NOMO-1 treated with DMSO at 0.1 percent for 48 hours (cell line): ENCODE data around the gene CHRM1.

Experiments used
- DNase-seq: peaks from one replicate; lab custom pipeline; 2025; ENCODE audit not compliant: unreplicated experiment; lab: John Stamatoyannopoulos, UW

CHRM1 gene

DNA sequence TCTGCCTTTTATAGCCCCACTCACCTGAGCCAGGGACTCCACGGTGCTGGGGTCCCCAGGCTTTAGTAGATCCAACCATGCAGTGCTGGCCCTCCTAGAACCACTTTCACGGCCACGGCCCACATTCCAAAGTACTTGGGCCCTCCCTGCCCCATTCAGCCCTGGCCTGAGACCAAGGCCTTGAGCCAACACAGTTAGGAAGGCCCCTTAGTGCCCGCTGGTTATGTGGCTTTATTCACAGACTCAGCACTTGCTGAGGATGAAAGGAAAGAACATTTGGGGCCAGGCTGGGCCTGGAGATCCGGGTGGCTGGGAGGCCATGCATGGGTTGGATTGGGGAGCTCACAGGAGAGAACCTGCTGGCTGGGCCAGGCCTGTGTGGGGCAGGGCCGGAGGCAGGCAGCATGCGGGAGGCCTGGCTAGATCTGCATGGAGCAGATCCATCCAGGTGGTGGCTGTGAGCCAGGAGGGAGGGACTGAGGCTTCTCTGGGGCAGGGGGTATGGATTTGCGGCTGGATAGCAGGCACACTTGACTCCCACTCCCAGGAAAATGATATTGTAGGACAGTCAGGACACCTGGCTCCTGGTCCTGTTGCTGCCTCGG is 12.6 kb downstream of the CHRM1 start:
- DNase-seq = no peak

DNA sequence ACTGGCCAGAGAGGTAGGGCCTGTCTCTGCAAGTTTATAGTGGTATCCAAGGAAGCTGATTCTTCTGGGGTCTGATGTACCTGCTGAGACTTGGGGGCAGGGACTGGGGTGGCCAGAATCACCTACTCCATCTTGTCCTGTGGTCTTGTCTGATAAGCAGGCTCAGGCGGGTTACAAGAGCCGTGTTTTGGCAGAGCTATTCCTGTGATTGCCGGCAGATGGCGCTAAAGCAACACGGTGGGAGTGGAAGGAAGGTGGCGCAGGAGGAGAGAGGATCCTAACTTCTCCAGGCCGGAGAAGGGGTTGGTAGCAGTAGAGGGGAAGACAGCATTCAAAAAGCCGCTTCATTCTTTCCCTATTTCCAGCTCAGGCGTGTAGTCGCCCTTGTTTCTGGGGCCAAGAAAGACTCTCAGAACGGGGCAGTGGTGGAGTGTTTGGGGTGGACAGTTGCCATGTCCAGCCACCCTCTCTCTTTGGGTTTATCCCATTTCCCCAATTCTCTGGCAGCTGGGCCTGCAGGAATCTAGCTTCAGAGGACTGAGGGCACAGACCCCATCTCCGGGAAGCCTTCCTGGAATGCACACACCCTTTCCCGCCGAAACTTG is 15.1 kb downstream of the CHRM1 start:
- DNase-seq = peak; percentile 62

DNA sequence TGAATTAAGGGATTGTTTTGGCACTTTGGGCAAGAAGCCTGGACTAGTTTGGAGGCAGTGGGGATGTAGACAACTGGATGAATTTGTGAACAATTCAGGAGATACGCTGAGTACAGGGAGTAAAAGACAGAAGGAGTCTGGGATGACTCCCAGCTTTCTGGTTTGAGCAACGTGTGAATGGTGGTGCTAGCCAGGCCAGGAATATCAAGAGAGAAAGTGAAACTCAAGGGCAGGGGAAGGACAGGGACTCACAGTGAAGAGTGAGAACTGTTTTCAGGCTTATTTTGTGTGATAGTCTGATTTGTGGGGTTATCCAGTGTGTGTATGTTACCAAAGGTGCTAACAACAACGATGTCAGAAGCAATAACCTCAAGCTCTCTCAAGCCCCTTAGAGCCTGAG is 15.9 kb downstream of the CHRM1 start:
- no peak for DNase-seq

DNA sequence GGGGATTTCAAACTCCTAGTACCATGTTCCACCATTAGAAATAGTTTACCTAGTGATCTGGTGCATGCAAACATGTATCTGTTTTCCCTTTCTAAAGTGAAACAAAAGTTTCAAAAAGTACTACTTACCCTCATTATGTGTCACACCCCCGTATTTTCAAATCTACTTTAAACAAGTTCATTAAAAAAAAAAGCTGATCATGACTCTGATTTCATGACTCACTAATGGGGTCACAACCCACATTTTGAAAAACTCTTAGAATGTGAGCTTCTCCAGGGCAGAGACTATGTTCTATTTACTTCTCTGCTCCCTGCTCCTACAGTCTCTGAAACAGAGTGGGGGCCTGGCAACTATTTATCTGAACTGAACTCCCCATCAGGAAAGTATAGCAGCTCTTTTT is 18.2 kb downstream of the CHRM1 start:
- no peak for DNase-seq

DNA sequence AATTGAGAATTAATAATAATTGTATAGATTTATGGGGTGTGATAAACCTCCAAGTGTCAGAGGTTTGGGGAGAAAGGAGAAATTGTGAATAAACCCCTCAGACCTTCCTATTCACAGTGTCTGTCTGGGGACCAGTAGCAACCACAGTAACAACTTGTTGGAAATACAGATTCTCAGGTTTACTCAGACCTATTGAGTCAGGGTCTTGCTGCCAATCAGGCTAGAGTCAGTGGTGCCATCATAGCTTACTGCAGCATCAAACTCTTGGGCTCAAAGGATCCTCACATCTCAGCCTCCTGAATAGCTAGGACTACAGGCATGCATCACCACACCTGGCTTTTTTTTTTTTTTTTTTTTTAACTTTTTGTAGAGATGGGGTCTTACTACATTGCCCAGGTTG is 23.1 kb downstream of the CHRM1 start:
- DNase-seq = no peak

DNA sequence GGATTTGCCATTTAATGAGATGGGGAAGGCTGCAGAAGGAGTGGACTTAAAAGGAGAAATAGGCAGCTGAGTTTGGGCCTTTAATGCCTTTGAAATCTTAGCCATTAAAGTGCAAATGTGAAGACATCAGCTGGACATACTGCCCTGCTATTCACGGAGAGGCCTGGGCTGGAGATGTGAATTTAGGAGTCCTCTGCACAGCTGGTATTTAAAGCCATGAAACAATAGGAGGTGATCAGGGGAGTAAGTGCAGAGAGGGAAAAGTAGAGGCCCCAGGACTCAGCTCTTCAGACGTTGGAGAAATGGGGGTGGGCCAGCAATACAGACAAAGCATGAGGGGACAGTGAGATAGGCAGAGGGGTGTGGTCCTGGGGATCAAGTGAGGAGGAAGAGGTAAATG is 23.9 kb downstream of the CHRM1 start:
- no peak for DNase-seq

DNA sequence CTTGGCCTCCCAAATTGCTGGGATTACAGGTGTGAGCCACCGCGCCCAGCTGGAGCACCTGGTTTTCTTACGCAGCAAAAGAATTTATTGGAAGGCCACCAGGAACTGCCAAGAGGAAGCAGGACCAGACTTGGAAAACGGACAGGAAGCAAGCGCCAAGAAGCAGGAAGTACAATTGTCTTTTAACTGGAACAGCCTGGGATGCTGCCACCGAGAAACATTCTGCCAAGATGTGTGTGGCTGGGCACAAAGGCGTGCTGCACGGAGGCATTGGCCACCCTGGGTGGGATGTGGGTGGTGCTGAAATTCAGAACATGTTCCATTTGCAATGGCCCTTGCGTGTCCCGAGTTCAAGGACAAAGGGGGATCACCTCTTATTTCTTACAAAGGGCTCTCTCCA is 25.1 kb downstream of the CHRM1 start:
- no peak for DNase-seq

DNA sequence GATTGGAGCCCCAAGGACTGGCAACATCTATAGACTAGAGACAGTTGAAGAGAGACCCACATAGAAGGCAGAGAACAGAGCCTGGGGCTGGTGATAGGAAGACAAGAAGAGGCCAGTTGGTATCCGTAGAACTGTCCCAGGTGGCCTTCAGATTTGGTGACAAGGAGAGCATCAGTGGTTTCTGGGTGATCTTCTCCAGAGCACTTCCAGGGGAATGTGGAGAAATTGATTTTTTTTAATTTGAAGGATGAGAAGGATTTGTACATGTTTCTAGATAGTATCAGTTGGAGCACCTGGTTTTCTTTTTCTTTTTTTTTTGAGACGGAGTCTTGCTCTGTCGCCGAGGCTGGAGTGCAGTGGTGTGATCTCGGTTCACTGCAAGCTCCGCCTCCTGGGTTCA is 25.7 kb downstream of the CHRM1 start:
- DNase-seq = no peak

DNA sequence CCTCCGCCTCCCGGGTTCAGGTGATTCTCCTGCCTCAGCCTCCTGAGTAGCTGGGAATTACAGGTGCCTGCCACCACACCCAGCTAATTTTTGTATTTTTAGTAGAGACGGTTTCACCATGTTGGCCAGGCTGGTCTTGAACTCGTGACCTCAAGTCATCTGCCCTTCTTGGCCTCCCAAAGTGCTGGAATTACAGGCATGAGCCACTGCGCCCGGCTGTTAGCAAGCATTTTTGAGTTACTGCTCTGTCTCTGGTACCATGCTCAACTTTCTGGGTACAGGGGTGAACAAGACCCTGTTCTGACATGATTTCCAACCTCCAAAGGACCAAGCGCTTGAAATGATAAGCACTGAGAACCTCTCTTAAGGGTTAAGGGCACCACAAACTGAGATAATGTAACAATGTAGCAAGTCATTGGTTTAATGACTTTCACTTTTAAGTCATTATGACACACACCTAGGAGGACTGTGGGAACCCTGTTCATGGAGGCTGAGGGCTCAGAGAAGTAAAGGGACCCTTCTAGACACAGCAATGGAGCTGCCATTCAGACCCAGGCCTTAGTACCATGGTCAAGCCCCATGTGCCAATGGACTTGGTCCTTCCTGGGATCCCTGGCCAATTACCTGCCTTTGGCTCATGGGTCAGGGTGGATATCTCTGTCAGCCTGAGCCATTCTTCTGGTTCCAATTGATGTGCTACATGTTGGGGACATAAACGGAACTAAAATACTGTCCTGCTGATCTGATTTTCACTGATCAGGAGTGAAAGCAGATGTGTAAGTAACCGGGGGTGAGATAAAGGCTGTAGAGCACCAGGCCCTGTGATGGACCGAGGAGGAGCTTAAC is 28.9 kb downstream of the CHRM1 start:
- no peak for DNase-seq

DNA sequence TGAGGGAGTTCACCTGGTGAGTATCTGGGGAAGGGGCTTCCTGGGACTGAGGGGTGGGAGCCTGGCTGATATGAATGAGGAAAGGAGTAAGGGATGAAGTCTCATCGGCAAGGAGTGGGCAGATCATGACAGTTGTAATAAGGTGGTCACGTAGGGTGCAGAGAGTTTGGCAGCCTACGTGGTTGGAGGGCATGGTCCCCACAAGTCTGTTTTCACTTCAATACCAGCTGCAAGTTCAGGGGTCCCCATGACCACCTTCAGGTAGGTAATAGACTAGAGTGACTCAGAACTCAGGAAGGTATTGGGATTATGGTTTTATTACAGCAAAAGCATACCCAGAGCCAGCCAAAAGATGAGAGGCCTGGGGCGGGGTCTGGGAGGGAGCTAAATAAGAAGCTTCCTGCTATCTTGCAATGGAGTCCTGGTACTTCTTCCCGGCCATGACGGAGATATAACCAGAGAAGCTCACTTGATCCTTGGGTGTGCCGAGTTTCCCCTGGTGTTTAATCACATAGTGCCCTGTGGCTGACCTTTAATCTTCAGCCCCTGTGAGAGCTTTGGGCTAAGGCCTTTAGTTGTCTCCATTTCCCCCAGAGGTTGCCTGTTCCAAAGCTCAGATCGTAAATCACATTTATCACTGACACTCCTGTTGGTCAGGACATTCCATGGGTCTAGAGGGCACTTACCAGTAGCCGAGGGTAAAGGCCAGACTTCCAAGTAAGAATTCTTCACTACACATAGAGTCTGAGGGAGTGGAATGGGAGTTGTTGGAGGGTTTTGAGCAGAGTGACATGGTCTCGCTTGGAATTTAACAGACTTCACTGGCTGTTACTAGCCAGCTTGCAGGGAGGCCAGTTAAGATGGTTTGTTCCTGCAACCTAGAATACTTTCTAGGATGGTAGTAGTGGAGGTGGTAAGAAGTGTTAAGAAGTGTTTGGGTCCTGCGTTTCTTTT is 31.4 kb downstream of the CHRM1 start:
- DNase-seq = no peak

DNA sequence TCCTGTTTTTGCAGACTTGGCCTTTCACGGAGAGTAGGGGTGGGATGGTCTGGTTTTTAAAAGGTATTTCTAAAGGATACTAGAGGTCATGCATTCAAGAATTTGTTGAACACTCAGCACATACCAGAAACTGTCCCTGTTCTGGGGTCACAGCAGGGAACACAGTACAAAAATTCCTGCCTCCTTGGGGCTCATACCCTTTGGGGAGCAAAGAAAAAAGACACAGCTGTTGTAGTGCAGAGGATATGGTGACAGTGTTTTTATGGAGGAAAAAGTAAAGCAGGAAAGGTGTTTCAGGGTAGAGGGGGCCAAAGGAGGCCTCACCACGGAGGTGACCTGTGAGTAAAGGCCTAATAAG is 32.1 kb downstream of the CHRM1 start:
- DNase-seq = no peak

DNA sequence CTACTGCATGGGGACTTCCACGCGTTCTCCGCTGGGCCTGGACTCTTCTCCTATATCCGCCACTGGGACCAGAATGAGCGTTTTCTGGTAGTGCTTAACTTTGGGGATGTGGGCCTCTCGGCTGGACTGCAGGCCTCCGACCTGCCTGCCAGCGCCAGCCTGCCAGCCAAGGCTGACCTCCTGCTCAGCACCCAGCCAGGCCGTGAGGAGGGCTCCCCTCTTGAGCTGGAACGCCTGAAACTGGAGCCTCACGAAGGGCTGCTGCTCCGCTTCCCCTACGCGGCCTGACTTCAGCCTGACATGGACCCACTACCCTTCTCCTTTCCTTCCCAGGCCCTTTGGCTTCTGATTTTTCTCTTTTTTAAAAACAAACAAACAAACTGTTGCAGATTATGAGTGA is 32.8 kb downstream of the CHRM1 start:
- DNase-seq = no peak

DNA sequence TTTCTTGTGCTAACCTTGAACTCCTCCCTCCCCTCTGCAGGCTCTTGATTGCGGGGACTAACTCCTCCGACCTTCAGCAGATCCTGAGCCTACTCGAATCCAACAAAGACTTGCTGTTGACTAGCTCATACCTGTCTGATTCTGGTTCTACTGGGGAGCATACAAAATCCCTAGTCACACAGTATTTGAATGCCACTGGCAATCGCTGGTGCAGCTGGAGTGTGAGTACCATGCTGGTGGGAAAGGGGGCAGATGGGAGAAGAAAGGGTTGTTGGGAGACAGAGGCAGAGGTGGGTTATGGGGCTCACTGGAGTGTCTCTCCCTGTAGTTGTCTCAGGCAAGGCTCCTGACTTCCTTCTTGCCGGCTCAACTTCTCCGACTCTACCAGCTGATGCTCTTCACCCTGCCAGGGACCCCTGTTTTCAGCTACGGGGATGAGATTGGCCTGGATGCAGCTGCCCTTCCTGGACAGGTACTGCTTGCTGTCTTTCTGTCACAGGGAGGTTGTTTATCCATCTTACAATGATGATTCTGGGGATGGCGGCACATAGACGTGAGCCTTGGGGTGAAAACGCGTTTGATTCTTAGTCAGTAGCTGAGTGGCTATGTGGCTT is 35.9 kb downstream of the CHRM1 start:
- no peak for DNase-seq

DNA sequence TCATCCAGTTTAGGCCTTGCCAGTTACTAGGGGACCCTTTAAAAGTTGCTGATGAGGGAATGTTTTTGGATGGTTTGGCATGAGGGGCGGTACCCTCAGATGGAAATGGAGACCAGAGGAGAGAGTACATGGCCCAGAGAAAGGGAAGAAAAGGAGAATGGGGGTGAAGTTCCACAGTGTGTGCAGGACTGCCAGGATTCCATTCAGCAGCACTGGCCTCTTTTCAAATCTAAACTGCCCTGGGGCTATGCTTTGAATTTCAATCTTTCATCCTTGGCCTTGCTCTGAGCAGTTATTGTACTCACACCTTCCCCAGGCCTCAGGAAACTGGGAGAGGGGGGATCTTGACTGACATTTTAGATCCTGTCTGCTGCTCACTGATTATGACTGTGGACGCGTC is 37.5 kb downstream of the CHRM1 start:
- DNase-seq = no peak

DNA sequence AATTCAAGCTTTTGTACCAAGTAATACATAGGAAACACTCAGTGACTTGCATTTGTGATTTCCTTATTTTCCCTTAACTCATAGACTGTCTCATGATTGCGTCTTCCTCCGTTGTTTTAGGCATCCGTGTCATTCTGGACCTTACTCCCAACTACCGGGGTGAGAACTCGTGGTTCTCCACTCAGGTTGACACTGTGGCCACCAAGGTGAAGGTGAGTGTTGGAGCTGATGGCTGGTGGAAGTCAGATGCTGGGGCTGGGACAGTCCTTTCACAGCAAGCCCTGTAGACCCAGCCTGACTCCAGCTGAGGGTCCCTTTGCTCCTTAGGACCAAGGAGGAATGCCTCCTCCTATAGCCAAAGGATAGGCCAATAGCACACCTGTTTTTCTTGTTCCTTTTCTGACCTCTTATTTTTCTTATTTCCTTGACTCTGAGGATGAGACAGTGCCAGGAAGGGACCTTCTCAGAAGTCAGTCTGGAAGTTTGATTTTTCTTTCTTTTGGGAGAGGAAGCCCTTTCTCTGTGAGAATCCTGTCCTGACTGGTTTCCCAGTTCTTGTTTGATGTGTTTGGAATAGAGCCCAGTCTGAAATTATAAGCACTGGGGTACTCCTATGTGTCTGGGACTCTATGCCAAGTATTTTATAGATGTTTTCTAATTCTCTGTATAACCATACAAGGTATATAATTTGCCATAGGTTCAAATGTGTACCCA is 38.2 kb downstream of the CHRM1 start:
- no peak for DNase-seq

DNA sequence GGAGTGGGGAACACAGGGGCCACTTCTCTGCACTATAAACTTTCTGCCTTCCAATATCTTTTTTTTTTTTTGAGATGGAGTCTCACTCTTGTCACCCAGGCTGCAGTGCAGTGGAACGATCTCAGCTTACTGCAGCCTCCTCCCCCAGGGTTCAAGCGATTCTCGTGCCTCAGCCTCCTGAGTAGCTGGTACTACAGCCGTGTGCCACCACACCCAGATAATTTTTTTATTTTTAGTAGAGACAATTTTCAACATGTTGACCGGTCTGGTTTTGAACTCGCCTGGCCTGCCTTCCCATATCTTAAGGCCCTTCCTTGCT is 38.8 kb downstream of the CHRM1 start:
- DNase-seq = no peak

DNA sequence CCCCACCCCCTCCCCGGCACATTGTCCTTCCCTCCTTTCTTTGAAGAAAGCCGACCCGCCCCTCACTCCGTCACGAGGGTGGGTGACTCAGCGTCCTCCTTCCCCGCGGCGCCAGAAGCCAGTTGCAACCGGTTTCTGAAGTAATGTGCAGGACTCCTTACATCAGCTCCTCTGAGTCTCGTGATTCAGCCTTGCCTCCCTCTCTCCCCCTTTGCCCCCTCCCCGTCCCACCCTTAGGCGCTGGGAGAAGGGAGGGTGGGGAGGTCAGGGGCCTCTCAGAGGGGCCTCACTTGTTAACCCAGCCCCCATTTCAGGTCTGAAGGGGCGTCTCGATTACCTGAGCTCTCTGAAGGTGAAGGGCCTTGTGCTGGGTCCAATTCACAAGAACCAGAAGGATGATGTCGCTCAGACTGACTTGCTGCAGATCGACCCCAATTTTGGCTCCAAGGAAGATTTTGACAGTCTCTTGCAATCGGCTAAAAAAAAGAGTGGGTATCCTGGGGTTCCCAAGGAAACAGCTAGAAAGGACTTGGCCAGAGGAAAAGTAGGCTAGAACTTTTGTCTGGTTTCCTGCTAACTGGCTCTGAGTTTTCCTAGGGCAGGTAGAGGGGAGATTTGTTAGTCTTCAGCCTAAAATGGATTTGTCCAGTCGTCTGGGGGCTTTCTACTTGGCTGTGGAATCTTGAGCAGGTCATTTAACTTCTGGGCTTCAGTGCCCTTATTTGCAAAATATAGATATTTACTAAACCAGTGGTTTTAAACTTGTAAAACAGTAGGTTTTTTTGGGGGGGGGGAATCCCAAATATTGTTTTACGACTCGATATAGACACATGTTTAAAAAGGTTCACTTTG is 39.4 kb downstream of the CHRM1 start:
- DNase-seq = peak; percentile 96

DNA sequence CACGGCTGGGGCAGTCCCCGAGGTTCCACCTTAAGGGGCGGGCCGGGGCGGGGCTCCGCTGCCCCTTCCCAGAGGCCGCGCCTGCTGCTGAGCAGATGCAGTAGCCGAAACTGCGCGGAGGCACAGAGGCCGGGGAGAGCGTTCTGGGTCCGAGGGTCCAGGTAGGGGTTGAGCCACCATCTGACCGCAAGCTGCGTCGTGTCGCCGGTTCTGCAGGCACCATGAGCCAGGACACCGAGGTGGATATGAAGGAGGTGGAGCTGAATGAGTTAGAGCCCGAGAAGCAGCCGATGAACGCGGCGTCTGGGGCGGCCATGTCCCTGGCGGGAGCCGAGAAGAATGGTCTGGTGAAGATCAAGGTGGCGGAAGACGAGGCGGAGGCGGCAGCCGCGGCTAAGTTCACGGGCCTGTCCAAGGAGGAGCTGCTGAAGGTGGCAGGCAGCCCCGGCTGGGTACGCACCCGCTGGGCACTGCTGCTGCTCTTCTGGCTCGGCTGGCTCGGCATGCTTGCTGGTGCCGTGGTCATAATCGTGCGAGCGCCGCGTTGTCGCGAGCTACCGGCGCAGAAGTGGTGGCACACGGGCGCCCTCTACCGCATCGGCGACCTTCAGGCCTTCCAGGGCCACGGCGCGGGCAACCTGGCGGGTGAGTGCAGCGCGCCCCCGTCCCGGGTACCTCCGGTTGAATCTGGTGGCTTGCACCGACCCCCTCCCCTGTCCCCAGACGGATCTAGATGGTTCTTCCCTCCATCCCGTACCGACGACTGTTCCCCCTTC is 40.2 kb downstream of the CHRM1 start, which contains the start of gene SLC3A2:
SLC3A2 (plus strand) TSS at position 94 of the 776 bp plus-strand sequence; CDS start at position 222, 128 bp downstream.
- DNase-seq = peak; percentile 89
